GM21526 (cell line): ENCODE data around the gene RAB44.

ENCODE experiments used
- ATAC-seq: cut with Tn5 transposase; IDR thresholded peaks from one replicate; pipeline ENCODE4 v1.9.1; 2021; ENCODE audit warnings: moderate library complexity; ENCODE audit not compliant: unreplicated experiment, low FRiP score

RAB44 gene

DNA sequence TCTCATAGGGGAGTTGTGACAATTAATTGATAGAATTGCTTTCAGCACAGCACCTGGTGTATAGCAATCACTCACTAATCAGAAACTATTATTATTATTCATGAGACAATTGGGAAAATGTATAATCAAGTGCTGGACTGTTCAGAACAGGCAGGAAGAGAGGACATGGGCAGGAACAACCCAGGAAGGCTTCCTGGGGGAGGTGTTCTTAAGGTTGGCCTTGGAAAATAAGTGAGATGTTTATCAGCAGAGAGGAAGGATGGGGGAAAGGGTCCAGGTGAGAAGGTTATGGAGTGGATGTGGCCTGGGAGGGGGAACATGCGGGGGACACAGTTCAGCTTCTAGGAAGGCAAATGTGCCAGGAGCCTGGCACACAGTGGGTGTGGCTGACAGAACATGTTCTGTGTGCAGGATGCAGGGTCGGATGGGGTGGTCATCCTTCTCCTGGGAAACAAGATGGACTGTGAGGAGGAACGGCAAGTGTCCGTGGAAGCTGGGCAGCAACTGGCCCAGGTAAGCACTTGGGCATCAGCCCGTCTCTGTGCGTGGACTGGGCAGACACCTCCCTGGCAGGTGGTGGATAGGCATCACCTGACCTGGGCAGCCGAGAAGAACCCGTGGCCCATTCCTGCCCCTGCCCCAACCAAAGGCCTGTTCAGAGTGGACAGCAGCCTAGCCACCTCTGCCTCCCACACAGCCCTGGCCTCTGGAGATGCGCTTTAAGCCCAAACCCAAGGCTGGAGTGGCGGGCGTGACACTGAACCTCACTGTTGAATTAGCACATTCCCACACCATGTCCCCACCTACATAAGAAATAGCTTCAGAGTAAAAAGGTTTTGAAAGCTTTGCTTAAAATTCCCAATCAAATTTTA is 30.9 kb downstream of the RAB44 start:
- no peak for ATAC-seq

GRCh38 chr6:36729161-36729524 is 31.5 kb downstream of the RAB44 start:
- no peak for ATAC-seq

DNA sequence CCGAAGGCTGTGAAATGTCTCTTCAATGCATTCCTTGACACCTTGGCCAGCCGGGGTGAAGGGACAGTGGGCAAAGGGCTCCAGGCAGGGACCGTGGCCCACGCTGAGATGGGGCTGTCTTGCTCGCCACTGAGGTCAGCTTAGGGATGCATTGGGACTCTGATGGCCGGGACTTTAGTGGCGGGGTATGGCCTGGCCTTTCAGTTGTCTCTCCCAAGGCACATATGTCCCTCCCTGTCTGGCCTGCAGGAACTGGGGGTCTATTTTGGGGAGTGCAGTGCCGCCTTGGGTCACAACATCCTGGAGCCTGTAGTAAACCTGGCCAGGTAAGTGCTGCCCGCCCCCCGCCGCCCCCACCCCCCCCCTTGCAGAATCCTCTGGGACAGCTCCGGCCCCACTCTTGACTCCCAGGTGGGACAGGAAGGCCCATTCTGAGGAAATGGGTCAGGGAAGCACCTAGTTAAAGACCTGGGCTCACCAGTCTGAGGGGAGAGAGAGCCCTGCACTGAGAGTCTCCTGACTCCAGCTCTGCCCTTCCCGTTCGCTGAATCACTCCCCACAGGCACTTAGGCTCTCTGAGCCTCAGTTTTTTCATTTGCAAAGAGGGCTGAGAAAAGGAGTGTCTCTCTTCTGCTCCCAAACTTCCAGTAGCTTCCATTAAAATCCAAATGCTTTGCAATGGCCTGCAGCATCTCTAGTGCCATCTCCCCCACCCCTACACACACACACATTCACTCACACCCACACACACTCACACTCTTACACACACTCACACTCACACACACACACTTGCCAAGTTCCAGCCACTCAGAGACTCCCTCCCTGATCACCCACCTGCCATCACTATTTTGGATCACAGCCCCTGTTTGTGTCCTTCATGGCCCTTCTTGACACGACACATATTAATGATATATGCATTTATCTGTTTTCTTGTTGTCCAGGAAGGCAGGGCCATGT is 33.1 kb downstream of the RAB44 start:
- ATAC-seq = no peak

DNA sequence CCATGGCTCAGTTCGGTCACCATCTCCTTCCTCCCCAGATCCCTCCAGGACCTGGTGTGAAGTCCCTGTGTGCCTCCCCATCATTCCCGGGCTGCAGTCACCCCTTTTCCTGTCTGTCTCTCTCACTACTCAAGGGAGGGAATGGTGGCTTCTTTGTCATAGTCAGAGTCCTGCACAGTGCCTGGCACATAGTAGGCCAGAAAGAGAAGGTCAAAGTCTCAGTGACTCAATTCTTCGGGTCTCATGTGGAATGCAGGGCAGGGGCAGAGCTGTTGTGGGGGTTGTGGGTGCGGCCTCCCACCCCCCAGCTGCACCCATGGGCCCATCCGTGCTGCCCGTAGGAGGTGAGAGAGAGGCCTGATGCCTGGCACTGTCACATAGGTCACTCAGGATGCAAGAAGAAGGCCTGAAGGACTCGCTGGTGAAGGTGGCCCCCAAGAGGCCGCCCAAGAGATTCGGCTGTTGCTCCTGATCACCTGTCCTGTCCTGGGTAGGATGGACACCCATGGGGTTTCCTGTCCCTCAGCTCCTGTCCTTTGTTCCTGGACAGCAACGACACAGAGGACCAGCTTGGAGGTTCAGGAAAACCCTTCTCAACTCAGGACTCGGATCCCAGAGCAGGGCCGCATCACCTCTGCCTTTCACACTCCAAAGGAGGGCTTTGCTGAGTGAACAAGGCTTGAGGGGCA is 34.1 kb downstream of the RAB44 start:
- no peak for ATAC-seq

DNA sequence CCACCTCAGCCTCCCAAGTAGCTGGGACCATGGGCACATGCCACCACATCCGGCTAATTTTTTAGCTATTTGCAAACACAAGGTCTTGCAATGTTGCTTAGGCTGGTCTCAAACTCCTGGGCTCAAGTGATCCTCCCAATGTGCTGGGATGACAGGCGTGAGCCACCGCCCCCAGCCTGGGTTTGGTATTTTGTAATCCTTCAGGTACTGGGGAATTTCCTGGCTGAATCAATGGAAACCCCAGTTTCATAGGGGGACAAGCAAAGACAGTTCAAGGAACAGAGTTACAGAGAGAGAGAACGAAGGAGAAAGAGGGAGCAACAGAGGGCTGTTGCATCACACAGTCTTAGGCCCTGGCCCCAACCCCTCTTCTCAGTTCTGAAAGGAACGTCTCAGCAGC is 35.7 kb downstream of the RAB44 start:
- no peak for ATAC-seq

GRCh38 chr6:36734486-36735060 is 36.9 kb downstream of the RAB44 start:
- no peak for ATAC-seq

DNA sequence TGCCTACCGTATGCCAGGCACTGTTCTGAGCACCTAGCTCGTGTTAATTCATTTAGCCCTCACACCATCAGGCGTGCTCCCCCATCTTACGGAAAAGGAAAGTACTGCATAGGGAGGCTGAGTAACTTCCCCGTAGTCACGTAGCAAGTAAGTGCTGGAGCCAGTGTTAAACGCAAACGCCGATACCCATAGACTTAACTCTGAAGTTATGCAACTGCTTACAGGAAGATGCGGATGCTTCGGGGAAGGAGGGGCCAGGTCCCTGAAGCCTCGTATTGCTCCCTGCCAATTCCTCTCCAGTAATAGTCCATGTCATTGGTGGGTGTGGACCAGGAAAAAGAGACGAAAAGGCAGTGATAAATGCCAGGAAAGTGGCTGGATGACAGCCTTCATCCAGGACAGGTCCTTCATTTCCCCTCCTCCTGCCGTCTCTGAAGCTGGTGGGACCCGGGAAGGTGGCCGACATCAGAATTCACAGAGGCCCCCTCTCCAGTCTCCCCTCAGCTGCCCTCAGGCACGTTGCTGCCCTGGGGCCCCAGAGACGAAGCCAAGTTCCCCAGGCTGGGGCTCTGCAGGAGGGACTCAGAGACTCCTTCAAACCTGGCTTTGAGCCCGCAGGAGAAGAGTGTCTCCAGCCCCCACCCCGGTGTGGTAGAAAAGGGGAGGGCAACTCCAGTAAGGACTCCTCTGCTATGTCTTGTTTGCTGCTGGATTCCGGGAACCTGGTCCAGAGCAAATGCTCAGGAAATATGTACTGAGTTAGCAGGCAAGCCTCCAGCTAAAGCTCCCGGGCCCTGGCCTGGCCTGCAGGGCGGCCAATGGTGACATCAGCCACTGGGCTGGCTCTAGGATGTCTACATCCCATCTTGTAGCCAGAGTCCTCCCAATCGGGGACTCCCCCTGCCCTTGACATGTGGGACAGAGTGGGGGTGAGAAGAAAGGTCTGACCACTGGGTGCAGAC is 37.8 kb downstream of the RAB44 start:
- ATAC-seq = no peak

GRCh38 chr6:36737043-36737785 is 39.6 kb downstream of the RAB44 start:
- ATAC-seq = no peak

- ATAC-seq = no peak
Measured at GRCh38 chr6:36738108-36738507, 40.5 kb downstream of the RAB44 start.

DNA sequence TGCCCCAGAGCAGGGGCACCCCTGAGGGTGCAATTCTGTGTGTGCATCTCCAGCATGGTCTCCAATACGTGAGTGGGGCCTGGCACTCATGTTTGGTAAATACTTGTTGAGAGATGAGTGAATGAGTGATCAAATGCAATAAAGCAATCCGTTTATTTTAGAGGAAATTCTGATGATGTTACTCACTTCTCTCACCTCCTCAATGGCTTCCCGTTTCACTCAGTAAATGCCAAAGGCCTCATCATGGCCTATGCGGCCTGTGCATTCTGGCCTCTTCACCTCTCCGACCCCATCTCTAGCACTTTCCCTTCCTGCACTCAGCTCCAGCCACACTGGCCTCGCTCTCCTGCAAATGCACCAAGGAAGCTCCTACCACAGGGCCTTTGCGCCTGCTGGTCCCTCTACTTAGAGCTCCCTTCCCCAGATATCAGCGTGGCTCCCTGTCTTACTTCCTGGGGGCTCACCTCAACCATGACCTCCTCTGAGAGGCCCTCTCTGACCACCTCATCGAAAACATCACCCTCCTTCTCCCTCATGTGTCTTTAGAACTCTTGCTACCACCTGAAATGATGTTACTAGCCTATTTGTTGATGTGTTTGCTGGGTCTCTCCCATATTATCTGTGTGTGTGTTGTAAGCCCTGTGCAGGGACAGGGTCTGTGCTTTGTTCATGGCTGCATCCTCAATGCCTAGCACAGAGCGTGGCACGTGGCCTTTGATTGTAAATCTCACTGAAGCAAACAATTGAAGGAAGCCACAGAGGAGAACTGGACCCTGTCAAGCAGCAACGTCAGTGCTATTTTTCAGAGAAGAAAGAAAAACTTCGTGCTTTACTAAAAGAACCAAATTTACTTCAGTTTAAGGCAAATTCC is 42.6 kb downstream of the RAB44 start:
- ATAC-seq = no peak

DNA sequence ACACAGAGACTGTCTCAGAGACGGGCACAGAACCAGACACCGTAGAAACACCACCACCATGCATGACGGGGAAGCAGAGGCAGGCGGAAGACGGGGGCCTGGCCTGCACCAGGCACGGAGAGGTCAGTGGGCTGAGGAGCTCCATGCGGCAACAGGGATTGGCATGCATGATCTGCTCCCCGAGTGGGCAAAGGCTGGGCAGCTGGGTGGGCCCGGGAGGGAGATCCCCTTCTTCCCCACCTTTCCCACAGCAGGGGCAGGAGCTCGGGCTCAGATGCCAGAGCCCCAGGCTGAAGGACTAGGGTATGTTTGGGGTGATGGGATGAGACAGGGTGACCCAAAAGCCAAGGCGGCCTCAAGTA is 43.2 kb downstream of the RAB44 start:
- ATAC-seq = no peak

GRCh38 chr6:36742146-36742545 is 44.5 kb downstream of the RAB44 start:
- ATAC-seq = no peak

DNA sequence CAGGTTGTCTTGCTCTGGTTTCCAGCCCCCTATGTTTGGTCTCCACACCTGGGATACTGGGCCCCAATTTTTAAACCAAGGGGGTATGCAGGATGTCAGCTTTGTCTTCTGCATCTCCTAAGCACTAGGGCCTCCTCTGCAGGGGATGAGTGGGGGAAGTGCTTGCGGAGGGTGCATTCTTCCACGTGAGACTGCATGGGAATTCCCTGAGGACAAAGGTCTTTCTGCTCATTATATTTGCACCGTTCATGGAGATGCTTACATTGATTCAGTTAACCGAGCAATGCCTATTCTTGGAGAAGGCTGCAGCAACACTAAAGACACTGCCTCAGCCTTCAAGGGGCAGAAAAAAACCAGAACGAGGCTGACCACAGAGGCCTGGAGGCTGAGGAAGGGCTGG is 45.4 kb downstream of the RAB44 start:
- no peak for ATAC-seq

DNA sequence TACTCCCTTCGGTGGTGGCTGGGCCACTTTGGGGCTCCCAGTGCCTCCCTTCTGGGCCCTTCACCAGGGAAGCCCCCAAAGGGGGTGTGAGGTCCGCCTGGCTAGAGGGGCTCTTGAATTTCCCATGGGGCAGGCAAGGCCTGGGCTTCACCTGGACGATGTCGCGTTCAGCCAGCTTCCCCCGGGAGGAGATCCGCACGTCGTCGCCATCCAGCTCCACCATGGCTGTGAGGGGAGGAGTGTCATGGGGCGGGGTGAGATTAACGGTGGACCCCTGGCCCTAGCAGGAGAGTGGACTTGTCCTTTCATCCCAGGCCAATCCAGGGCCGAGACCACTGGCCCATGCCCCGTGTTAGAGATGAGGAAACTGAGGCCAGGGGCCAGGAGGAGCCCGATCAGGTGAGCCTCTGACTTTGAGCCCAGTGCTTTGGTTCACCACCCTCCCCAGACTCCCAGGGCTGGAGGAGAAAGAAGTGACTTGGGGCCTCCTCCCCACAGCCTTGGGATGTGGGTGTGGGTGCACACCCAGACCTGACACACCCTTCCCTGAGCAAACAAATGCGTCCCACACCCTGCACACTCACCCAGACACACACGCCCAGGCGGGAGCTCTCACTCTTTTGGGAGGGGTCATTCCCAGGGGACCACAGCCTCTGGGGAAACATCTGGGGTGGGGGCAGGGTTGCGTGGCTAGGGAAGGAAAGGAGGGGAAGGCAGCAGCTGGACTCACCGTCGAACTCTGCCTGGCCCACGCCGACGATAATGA is 46.1 kb downstream of the RAB44 start:
- ATAC-seq = no peak

DNA sequence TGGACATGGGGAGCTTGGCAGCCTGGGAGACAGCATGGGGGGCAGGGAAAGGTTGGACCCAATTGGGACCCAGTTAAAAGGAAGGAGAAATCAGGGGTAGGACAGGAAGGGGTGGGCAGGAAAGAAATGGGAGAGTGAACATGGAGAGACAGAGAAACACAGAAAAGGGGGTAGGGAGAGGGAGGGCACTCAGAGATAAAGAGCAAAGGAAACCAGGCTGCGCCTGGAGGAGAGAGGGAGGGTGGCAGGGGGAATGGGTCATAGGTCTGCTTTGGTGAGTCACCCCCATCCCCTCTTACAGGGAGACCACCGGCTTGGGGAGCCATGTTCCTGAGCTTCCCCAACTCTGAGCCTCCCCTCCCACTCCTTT is 46.7 kb downstream of the RAB44 start:
- no peak for ATAC-seq

DNA sequence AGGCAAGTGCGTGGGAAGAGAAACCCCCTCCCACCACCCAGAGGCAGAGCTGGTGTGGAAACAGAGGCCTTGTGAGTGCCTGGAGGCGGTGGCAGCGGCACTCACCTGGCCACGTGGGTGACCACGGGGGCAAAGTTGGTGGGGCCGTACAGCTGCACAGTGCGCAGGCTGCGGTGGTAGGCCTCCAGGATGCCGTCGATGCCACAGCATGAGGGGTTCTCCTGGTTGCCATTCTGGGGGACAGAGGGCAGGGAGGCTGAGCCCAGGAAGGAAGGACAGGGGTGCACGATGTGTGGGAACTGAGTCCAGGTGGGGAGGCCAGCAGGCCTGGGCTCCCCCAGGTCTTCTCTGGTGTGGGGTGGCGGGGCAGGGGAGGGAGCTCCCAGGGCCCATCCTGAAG is 47.7 kb downstream of the RAB44 start:
- no peak for ATAC-seq

- ATAC-seq = no peak
Measured at GRCh38 chr6:36745836-36746235, 48.2 kb downstream of the RAB44 start.
